HepG2 (cell line): ENCODE results near the gene NT5DC4. TPM values are rescaled to one million over a fixed set of nuclear protein-coding genes. Genes with fewer than 3 reads are reported as not detected.
A peak's percentile ranks its signal among the peaks of the same experiment; 100 is the strongest.

Experiments
- EED ChIP-seq: sonication (generic); formaldehyde crosslinking; IDR thresholded peaks from 2 replicates; pipeline ENCODE4 v1.5.0; 2020; ENCODE audit warnings: mild to moderate bottlenecking, missing genetic modification reagents
- ELF4 ChIP-seq: sonication (generic); formaldehyde crosslinking; IDR thresholded peaks from 2 replicates; pipeline ENCODE4 v1.5.0; 2020; ENCODE audit warnings: missing genetic modification reagents, mild to moderate bottlenecking, moderate library complexity, borderline replicate concordance
- ERF ChIP-seq: IDR thresholded peaks from 2 replicates; pipeline ENCODE4 v1.6.1; 2018; ENCODE audit warnings: missing biosample characterization, missing genetic modification reagents
- HNF4G ChIP-seq, 2 experiments: sonication (generic) in 1 of 2; formaldehyde crosslinking in 1 of 2; IDR thresholded peaks; 2 replicates each; pipeline versions ENCODE4 v1.4.0 to v1.6.1; 2011 to 2020; ENCODE audit warnings: borderline replicate concordance in 2 of 2, low read depth in 2 of 2, mild to moderate bottlenecking in 2 of 2, low read length in 1 of 2, missing genetic modification reagents in 1 of 2, moderate library complexity in 1 of 2
- HNRNPUL1 ChIP-seq: fragments of 200-400 bp; formaldehyde crosslinking; IDR thresholded peaks from 2 replicates; pipeline ENCODE4 v1.6.1; 2017; ENCODE audit warnings: low read depth, mild to moderate bottlenecking, low read length, moderate library complexity
- MED8 ChIP-seq: sonication (generic); formaldehyde crosslinking; IDR thresholded peaks from 2 replicates; pipeline ENCODE4 v1.8.1; 2023; ENCODE audit warnings: mild to moderate bottlenecking, missing genetic modification reagents; ENCODE audit not compliant: insufficient replicate concordance
- PPARG ChIP-seq: conservative IDR thresholded peaks from 2 replicates; pipeline ENCODE4 v1.6.1; 2016; ENCODE audit warnings: missing biosample characterization, missing genetic modification reagents
- REPIN1 ChIP-seq: sonication (generic); formaldehyde crosslinking; IDR thresholded peaks from 2 replicates; pipeline ENCODE4 v1.8.0; 2022; ENCODE audit warnings: missing genetic modification reagents, low read depth, mild to moderate bottlenecking, borderline replicate concordance
- SAP130 ChIP-seq: IDR thresholded peaks from 2 replicates; pipeline ENCODE4 v1.6.1; 2016; ENCODE audit warnings: low read depth
- ZBTB7B ChIP-seq: sonication (generic); formaldehyde crosslinking; IDR thresholded peaks from 2 replicates; pipeline ENCODE4 v1.4.0; 2020; ENCODE audit warnings: missing genetic modification reagents
- ZNF121 ChIP-seq: sonication (generic); formaldehyde crosslinking; IDR thresholded peaks from 2 replicates; pipeline ENCODE4 v1.5.0; 2020; ENCODE audit warnings: mild to moderate bottlenecking, missing genetic modification reagents
- ZNF431 ChIP-seq: sonication (generic); formaldehyde crosslinking; IDR thresholded peaks from 2 replicates; pipeline ENCODE4 v1.9.0; 2022; ENCODE audit warnings: missing genetic modification reagents, low read depth, mild to moderate bottlenecking, borderline replicate concordance
- polyA plus RNA-seq, 8 experiments: library from polyadenylated mRNA; depleted of rRNA in 3 of 8; stranded (reverse) in 7 of 8; unstranded in 1 of 8; fragments of >200 nt; fragmentation: Illumina TruSeq in 4 of 8; extraction: Trizol in 4 of 8; gene quantifications; 2 replicates each; pipeline versions ENCODE4 v1.2.1 to v1.2.3, GENCODE V29; 2011 to 2016; ENCODE audit warnings: low read depth in 4 of 8, missing spikeins in 1 of 8, mixed read lengths in 1 of 8; ENCODE audit not compliant: insufficient read depth in 1 of 8
- total RNA-seq, 5 experiments: library from RNA; depleted of rRNA; stranded (reverse); fragments of >200 nt; fragmentation: Illumina TruSeq; extraction: Trizol; gene quantifications; 2 replicates each; pipeline ENCODE4 v1.2.3, GENCODE V29; 2016; ENCODE audit warnings: low read depth in 1 of 5
- TF ChIP-seq, protein P1 (sequence below): sonication (generic); formaldehyde crosslinking; IDR thresholded peaks from 2 replicates; pipeline ENCODE4 v1.4.0; 2020; ENCODE audit warnings: missing genetic modification reagents
- TF ChIP-seq, protein P2 (sequence below): sonication (generic); formaldehyde crosslinking; IDR thresholded peaks from 2 replicates; pipeline ENCODE4 v1.4.0; 2020; ENCODE audit warnings: mild to moderate bottlenecking, missing genetic modification reagents
- TF ChIP-seq, protein P3 (sequence below): IDR thresholded peaks from 2 replicates; pipeline ENCODE4 v1.6.1; 2018; ENCODE audit warnings: missing genetic modification reagents, mild to moderate bottlenecking, missing compliant biosample characterization
- TF ChIP-seq, protein P4 (sequence below): sonication (generic); formaldehyde crosslinking; IDR thresholded peaks from 2 replicates; pipeline ENCODE4 v1.8.1; 2022; ENCODE audit warnings: low read depth, mild to moderate bottlenecking, missing genetic modification reagents
- TF ChIP-seq, protein P5 (sequence below): sonication (generic); formaldehyde crosslinking; IDR thresholded peaks from 2 replicates; pipeline ENCODE4 v1.5.0; 2020; ENCODE audit warnings: mild to moderate bottlenecking, missing genetic modification reagents
- TF ChIP-seq, protein P6 (sequence below): sonication (generic); formaldehyde crosslinking; IDR thresholded peaks from 2 replicates; pipeline ENCODE4 v1.4.0; 2020; ENCODE audit warnings: missing genetic modification reagents

NT5DC4 gene
- total and polyA plus RNA-seq, 2 of the 13 experiments (the other 11 are each of a cell fraction or from before 2014, with no cell fraction given): 0.04 to 4.2 TPM

DNA sequence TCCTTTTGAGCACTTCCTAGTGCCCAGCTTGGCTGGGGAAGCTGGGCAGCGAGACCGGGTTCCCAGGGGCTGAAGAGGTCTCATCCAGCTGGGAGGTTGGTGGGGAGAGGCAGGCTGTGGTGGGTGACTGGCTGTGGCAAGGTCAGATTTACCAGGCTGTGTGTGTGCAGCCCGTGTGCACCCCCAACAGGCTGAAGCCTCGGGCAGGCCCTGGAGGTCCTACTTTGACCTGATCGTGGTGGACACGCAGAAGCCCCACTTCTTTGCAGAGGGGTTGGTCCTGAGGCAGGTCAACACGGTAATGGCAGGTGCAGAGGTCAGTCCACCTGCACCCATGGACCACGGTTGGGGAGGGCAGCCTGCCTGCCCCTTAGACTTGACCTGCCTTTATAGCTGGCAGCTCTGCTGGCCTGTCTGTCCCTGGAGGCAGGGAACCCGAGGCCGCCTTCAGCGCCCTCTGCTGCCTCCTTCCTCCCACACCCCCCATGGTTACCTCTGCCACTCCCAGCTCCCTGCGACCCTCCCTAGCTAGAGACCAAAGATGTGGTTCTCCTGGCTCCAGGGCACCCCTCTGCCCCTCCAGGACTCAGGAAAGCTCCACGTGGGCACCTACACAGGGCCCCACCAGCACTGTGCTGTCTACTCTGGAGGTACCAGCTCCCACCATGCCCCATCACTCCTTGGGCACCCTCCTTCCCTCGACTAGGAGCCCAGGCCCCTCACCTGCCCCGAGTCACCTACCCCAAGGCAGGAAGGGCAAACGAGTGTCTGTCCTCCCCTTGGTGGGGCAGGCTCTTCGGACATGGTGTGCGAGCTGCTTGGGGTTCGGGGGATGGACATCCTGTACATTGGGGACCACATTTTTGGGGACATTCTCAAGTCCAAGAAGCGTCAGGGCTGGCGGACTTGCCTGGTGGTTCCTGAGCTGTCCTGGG, 4.0 kb downstream of the NT5DC4 start (continued):
- no peak for TF ChIP-seq ELF4
- no peak for TF ChIP-seq HNRNPUL1
- TF ChIP-seq ZBTB7B (CRISPR knock-in tag): 0 out of 2 replicates have a peak, but pooled peaks have one; percentile 66
- TF ChIP-seq ZNF121 (CRISPR knock-in tag): no peak; the same call in 1 of the 2 replicates
- TF ChIP-seq, protein P1, sequence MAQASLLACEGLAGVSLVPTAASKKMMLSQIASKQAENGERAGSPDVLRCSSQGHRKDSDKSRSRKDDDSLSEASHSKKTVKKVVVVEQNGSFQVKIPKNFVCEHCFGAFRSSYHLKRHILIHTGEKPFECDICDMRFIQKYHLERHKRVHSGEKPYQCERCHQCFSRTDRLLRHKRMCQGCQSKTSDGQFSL: peak; percentile 99
- no peak for TF ChIP-seq ZNF431
- TF ChIP-seq, protein P2, sequence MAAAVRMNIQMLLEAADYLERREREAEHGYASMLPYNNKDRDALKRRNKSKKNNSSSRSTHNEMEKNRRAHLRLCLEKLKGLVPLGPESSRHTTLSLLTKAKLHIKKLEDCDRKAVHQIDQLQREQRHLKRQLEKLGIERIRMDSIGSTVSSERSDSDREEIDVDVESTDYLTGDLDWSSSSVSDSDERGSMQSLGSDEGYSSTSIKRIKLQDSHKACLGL (CRISPR knock-in tag): 0 out of 2 replicates have a peak, but pooled peaks have one; percentile 26
- peak; percentile 44; the same call in 1 of the 2 replicates for TF ChIP-seq SAP130 (CRISPR knock-in tag)
- no peak for TF ChIP-seq HNF4G (IDR thresholded peaks at IDR 0.05; ENCODE audit: borderline replicate concordance, low read depth, low read length)
- TF ChIP-seq HNF4G (CRISPR knock-in tag; IDR thresholded peaks at IDR 0.05; ENCODE audit: borderline replicate concordance, low read depth): peak; percentile 49; the same call in 1 of the 2 replicates
- peak; percentile 75 for TF ChIP-seq ERF
- TF ChIP-seq, protein P3, sequence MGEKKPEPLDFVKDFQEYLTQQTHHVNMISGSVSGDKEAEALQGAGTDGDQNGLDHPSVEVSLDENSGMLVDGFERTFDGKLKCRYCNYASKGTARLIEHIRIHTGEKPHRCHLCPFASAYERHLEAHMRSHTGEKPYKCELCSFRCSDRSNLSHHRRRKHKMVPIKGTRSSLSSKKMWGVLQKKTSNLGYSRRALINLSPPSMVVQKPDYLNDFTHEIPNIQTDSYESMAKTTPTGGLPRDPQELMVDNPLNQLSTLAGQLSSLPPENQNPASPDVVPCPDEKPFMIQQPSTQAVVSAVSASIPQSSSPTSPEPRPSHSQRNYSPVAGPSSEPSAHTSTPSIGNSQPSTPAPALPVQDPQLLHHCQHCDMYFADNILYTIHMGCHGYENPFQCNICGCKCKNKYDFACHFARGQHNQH: peak; percentile 49; the same call in 1 of the 2 replicates
- TF ChIP-seq, protein P4, sequence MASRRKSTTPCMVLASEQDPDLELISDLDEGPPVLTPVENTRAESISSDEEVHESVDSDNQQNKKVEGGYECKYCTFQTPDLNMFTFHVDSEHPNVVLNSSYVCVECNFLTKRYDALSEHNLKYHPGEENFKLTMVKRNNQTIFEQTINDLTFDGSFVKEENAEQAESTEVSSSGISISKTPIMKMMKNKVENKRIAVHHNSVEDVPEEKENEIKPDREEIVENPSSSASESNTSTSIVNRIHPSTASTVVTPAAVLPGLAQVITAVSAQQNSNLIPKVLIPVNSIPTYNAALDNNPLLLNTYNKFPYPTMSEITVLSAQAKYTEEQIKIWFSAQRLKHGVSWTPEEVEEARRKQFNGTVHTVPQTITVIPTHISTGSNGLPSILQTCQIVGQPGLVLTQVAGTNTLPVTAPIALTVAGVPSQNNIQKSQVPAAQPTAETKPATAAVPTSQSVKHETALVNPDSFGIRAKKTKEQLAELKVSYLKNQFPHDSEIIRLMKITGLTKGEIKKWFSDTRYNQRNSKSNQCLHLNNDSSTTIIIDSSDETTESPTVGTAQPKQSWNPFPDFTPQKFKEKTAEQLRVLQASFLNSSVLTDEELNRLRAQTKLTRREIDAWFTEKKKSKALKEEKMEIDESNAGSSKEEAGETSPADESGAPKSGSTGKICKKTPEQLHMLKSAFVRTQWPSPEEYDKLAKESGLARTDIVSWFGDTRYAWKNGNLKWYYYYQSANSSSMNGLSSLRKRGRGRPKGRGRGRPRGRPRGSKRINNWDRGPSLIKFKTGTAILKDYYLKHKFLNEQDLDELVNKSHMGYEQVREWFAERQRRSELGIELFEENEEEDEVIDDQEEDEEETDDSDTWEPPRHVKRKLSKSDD (CRISPR knock-in tag): no peak
- TF ChIP-seq EED (CRISPR knock-in tag): peak; percentile 91; the same call in 1 of the 2 replicates
- 0 out of 2 replicates have a peak, but pooled peaks have one; percentile 22 for TF ChIP-seq REPIN1
- TF ChIP-seq, protein P5, sequence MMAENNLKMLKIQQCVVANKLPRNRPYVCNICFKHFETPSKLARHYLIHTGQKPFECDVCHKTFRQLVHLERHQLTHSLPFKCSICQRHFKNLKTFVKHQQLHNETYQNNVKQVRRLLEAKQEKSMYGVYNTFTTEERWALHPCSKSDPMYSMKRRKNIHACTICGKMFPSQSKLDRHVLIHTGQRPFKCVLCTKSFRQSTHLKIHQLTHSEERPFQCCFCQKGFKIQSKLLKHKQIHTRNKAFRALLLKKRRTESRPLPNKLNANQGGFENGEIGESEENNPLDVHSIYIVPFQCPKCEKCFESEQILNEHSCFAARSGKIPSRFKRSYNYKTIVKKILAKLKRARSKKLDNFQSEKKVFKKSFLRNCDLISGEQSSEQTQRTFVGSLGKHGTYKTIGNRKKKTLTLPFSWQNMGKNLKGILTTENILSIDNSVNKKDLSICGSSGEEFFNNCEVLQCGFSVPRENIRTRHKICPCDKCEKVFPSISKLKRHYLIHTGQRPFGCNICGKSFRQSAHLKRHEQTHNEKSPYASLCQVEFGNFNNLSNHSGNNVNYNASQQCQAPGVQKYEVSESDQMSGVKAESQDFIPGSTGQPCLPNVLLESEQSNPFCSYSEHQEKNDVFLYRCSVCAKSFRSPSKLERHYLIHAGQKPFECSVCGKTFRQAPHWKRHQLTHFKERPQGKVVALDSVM (CRISPR knock-in tag): peak; percentile 30; the same call in 1 of the 2 replicates
- 0 out of 2 replicates have a peak, but pooled peaks have one; percentile 16 for TF ChIP-seq PPARG (CRISPR knock-in tag)
- TF ChIP-seq, protein P6, sequence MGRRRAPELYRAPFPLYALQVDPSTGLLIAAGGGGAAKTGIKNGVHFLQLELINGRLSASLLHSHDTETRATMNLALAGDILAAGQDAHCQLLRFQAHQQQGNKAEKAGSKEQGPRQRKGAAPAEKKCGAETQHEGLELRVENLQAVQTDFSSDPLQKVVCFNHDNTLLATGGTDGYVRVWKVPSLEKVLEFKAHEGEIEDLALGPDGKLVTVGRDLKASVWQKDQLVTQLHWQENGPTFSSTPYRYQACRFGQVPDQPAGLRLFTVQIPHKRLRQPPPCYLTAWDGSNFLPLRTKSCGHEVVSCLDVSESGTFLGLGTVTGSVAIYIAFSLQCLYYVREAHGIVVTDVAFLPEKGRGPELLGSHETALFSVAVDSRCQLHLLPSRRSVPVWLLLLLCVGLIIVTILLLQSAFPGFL (CRISPR knock-in tag): no peak
- no peak for TF ChIP-seq MED8
